CD8-positive, alpha-beta memory T cell (primary cell): Measurements from ENCODE around the gene SPDYC. TPM values are rescaled to one million over a fixed set of nuclear protein-coding genes. Genes with fewer than 3 reads are reported as not detected.

Experiments
- CTCF ChIA-PET: fragments of 350-600 bp; sonication (Branson Sonifier 250); formaldehyde crosslinking; loops from one replicate; lab custom pipeline; 2021; ENCODE audit warnings: antibody characterized with exemption; lab: Charles Lee
- POLR2A ChIA-PET: fragments of 350-600 bp; sonication (Branson Sonifier 250); formaldehyde crosslinking; loops from one replicate; lab custom pipeline; 2021; ENCODE audit warnings: antibody characterized with exemption; lab: Charles Lee
- DNase-seq, 5 donors: peaks; one replicate each; pipeline versions ENCODE4 v3.0.0 to v3.0.0-alpha.2; 2020 to 2022; ENCODE audit warnings: mixed read lengths in 1 of 5
- H3K27ac ChIP-seq: one replicate; pipeline ENCODE4 v1.7.0; 2013; ENCODE audit warnings: low read depth, mild to moderate bottlenecking, low read length, moderate library complexity
- H3K27me3 ChIP-seq: 2 replicates; pipeline ENCODE4 v1.7.0; 2013; ENCODE audit warnings: low read length, mild to moderate bottlenecking; ENCODE audit not compliant: insufficient read depth, poor library complexity, severe bottlenecking
- H3K36me3 ChIP-seq: 2 replicates; pipeline ENCODE4 v1.7.0; 2013; ENCODE audit warnings: mild to moderate bottlenecking, low read length, moderate library complexity; ENCODE audit not compliant: insufficient read depth
- H3K4me1 ChIP-seq: 2 replicates; pipeline ENCODE4 v1.7.0; 2013; ENCODE audit warnings: mild to moderate bottlenecking, low read length, moderate library complexity; ENCODE audit not compliant: insufficient read depth
- H3K4me3 ChIP-seq: 2 replicates; pipeline ENCODE4 v1.7.0; 2013; ENCODE audit warnings: mild to moderate bottlenecking, low read length
- H3K9me3 ChIP-seq: 2 replicates; pipeline ENCODE4 v1.7.0; 2013; ENCODE audit warnings: mild to moderate bottlenecking, low read length
- H3K27ac Mint-ChIP-seq, 8 donors: one replicate each; pipeline ENCODE4 v1.8.0; 2020 to 2021; ENCODE audit warnings: mixed read lengths in 8 of 8, mild to moderate bottlenecking in 6 of 8, inconsistent platforms in 3 of 8, moderate library complexity in 3 of 8
- H3K27me3 Mint-ChIP-seq, 2 donors: one replicate each; pipeline ENCODE4 v1.8.0; 2020 to 2021; ENCODE audit warnings: mixed read lengths in 2 of 2, mild to moderate bottlenecking in 1 of 2, moderate library complexity in 1 of 2
- H3K36me3 Mint-ChIP-seq, 3 donors: one replicate each; pipeline ENCODE4 v1.8.0; 2020 to 2021; ENCODE audit warnings: mixed read lengths in 3 of 3, inconsistent platforms in 1 of 3, mild to moderate bottlenecking in 1 of 3
- H3K4me1 Mint-ChIP-seq, 3 donors: one replicate each; pipeline ENCODE4 v1.8.0; 2020 to 2021; ENCODE audit warnings: mixed read lengths in 3 of 3, inconsistent platforms in 1 of 3, mild to moderate bottlenecking in 1 of 3
- H3K4me3 Mint-ChIP-seq, 7 donors: one replicate each; pipeline ENCODE4 v1.8.0; 2020 to 2021; ENCODE audit warnings: mixed read lengths in 7 of 7, mild to moderate bottlenecking in 6 of 7, moderate library complexity in 4 of 7, inconsistent platforms in 2 of 7
- H3K9me3 Mint-ChIP-seq, 5 donors: one replicate each; pipeline ENCODE4 v1.8.0; 2020 to 2022; ENCODE audit warnings: mixed read lengths in 5 of 5, mild to moderate bottlenecking in 3 of 5, moderate library complexity in 2 of 5, inconsistent platforms in 1 of 5
- polyA plus RNA-seq: library from polyadenylated mRNA; unstranded; fragments of 300-500 nt; fragmentation: Illumina TruSeq; gene quantifications from one replicate; pipeline ENCODE4 v1.2.3, GENCODE V29; 2021
- total RNA-seq, 2 experiments: library from RNA; stranded (reverse); gene quantifications; one replicate each; pipeline ENCODE4 v1.2.3, GENCODE V29; 2021

SPDYC gene
- total and polyA plus RNA-seq, 3 experiments from 2014 or later: not detected

GRCh38 chr11:65210748-65211147 lies 40.7 kb downstream of the SPDYC start:
- Mint-ChIP-seq H3K4me1 (peaks cover 20 to 33% (median 27%) of the 10 kb centered on the region in 3 donors), H3K9me3 (no peaks in the 10 kb centered on the region), H3K36me3 (peaks cover 0 to 56% (median 2%) of the 10 kb centered on the region in 3 donors), H3K4me3 (no peak overlapping the region), H3K27me3 (no peaks in the 10 kb centered on the region), H3K27ac (peak overlapping the region in 1 of 8 donors; percentile 27)
- CTCF ChIA-PET: interaction anchor here (0.7 to 1.2 kb wide), 2 partner anchors 15 to 106 kb away, joined by 3 read pairs; no protein-coding TSS in a partner anchor
- Histone ChIP-seq H3K36me3 (peaks cover 19% of the 10 kb centered on the region), H3K4me3 (no peak overlapping the region), H3K4me1 (peaks cover 14% of the 10 kb centered on the region), H3K9me3 (no peaks in the 10 kb centered on the region), H3K27ac (no peak overlapping the region), H3K27me3 (no peaks in the 10 kb centered on the region)
- no peak for DNase-seq
- POLR2A ChIA-PET: no interaction called here

GRCh38 chr11:65211293-65212105 lies 41.5 kb downstream of the SPDYC start:
- H3K27ac Mint-ChIP-seq: peak overlapping the region in 1 of 8 donors; percentile 92
- H3K9me3 Mint-ChIP-seq: no peaks in the 10 kb centered on the region
- Histone ChIP-seq H3K36me3 (peaks cover 11% of the 10 kb centered on the region), H3K4me3 (no peak overlapping the region), H3K4me1 (peaks cover 14% of the 10 kb centered on the region), H3K9me3 (no peaks in the 10 kb centered on the region), H3K27me3 (no peaks in the 10 kb centered on the region), H3K27ac (no peak overlapping the region)
- H3K27me3 Mint-ChIP-seq: no peaks in the 10 kb centered on the region
- peaks cover 0 to 49% (median 2%) of the 10 kb centered on the region in 3 donors for H3K36me3 Mint-ChIP-seq
- ChIA-PET POLR2A (no interaction called here), CTCF (interaction anchor here (1.0 to 1.2 kb wide), 2 partner anchors 105 to 119 kb away, joined by 3 to 4 read pairs; no protein-coding TSS in a partner anchor)
- no peak for DNase-seq
- H3K4me3 Mint-ChIP-seq: no peak overlapping the region
- H3K4me1 Mint-ChIP-seq: peaks cover 20 to 33% (median 27%) of the 10 kb centered on the region in 3 donors

- ChIA-PET POLR2A (no interaction called here), CTCF (interaction anchor here (1.0 kb wide), 1 partner anchor 118 kb away, joined by 4 read pairs; no protein-coding TSS in a partner anchor)
- DNase-seq: no peak
- Mint-ChIP-seq H3K4me1 (peaks cover 20 to 33% (median 27%) of the 10 kb centered on the region in 3 donors), H3K36me3 (peaks cover 0 to 43% (median 0%) of the 10 kb centered on the region in 3 donors), H3K27ac (no peak overlapping the region), H3K27me3 (no peaks in the 10 kb centered on the region), H3K9me3 (no peaks in the 10 kb centered on the region), H3K4me3 (peak overlapping the region in 1 of 7 donors; percentile 55)
- no peaks in the 10 kb centered on the region for H3K9me3 ChIP-seq
- peaks cover 14% of the 10 kb centered on the region for H3K4me1 ChIP-seq
- H3K27ac ChIP-seq: no peak overlapping the region
- H3K4me3 ChIP-seq: no peak overlapping the region
- H3K36me3 ChIP-seq: peaks cover 7% of the 10 kb centered on the region
- H3K27me3 ChIP-seq: no peaks in the 10 kb centered on the region
Measured at GRCh38 chr11:65212226-65212801, 42.3 kb downstream of the SPDYC start.

GRCh38 chr11:65213322-65214211 lies 43.5 kb downstream of the SPDYC start:
- Mint-ChIP-seq H3K27me3 (no peaks in the 10 kb centered on the region), H3K4me3 (peak overlapping the region in 4 of 7 donors; percentile 4 to 65 (median 58)), H3K4me1 (peaks cover 20 to 33% (median 27%) of the 10 kb centered on the region in 3 donors), H3K36me3 (peaks cover 0 to 32% (median 0%) of the 10 kb centered on the region in 3 donors), H3K9me3 (no peaks in the 10 kb centered on the region), H3K27ac (peak overlapping the region in 6 of 8 donors; percentile 16 to 84 (median 72))
- H3K4me3 ChIP-seq: no peak overlapping the region
- H3K27me3 ChIP-seq: no peaks in the 10 kb centered on the region
- no peaks in the 10 kb centered on the region for H3K9me3 ChIP-seq
- DNase-seq: peak in 2 of 5 donors; percentile 17 to 58
- H3K36me3 ChIP-seq: peaks cover 7% of the 10 kb centered on the region
- H3K4me1 ChIP-seq: peaks cover 14% of the 10 kb centered on the region
- H3K27ac ChIP-seq: no peak overlapping the region
- ChIA-PET CTCF (interaction anchor here (1.1 kb wide), 1 partner anchor 9 kb away, joined by 3 read pairs; no protein-coding TSS in a partner anchor), POLR2A (no interaction called here)

- CTCF ChIA-PET: interaction anchor here (0.5 to 1.6 kb wide), 3 partner anchors 8 to 294 kb away, joined by 3 to 4 read pairs (median 3); partner anchors contain the start of gene CDC42EP2
- H3K4me3 ChIP-seq: no peak overlapping the region
- Mint-ChIP-seq H3K4me3 (peak overlapping the region in 5 of 7 donors; percentile 13 to 69 (median 27)), H3K27ac (peak overlapping the region in 3 of 8 donors; percentile 18 to 80 (median 28)), H3K36me3 (peaks cover 0 to 26% (median 0%) of the 10 kb centered on the region in 3 donors), H3K27me3 (peaks cover 0 to 1% of the 10 kb centered on the region in 2 donors), H3K4me1 (peaks cover 18 to 31% (median 25%) of the 10 kb centered on the region in 3 donors), H3K9me3 (no peaks in the 10 kb centered on the region)
- H3K4me1 ChIP-seq: peaks cover 14% of the 10 kb centered on the region
- no peaks in the 10 kb centered on the region for H3K27me3 ChIP-seq
- no peaks in the 10 kb centered on the region for H3K9me3 ChIP-seq
- DNase-seq: no peak
- peaks cover 6% of the 10 kb centered on the region for H3K36me3 ChIP-seq
- H3K27ac ChIP-seq: no peak overlapping the region
- POLR2A ChIA-PET: no interaction called here
Measured at GRCh38 chr11:65214212-65214845, 44.3 kb downstream of the SPDYC start.

- Mint-ChIP-seq H3K4me3 (no peak overlapping the region), H3K27ac (peak overlapping the region in 2 of 8 donors; percentile 51 to 91), H3K9me3 (no peaks in the 10 kb centered on the region), H3K27me3 (peaks cover 0 to 1% of the 10 kb centered on the region in 2 donors), H3K4me1 (peaks cover 23 to 40% (median 30%) of the 10 kb centered on the region in 3 donors), H3K36me3 (peaks cover 0 to 13% (median 0%) of the 10 kb centered on the region in 3 donors)
- Histone ChIP-seq H3K4me3 (no peak overlapping the region), H3K27me3 (no peaks in the 10 kb centered on the region), H3K27ac (no peak overlapping the region), H3K4me1 (peaks cover 17% of the 10 kb centered on the region), H3K9me3 (no peaks in the 10 kb centered on the region), H3K36me3 (peaks cover 2% of the 10 kb centered on the region)
- ChIA-PET CTCF (interaction anchor here (1.6 kb wide), 1 partner anchor 100 kb away, joined by 4 read pairs; the partner anchor contains the start of gene CDC42EP2), POLR2A (no interaction called here)
- DNase-seq: no peak
Measured at GRCh38 chr11:65215441-65216076, 45.5 kb downstream of the SPDYC start.

GRCh38 chr11:65216830-65217229 lies 46.8 kb downstream of the SPDYC start:
- Histone ChIP-seq H3K9me3 (no peaks in the 10 kb centered on the region), H3K4me3 (no peak overlapping the region), H3K27ac (no peak overlapping the region), H3K27me3 (no peaks in the 10 kb centered on the region), H3K4me1 (peaks cover 17% of the 10 kb centered on the region), H3K36me3 (no peaks in the 10 kb centered on the region)
- ChIA-PET POLR2A (no interaction called here), CTCF (no interaction called here)
- Mint-ChIP-seq H3K27me3 (peaks cover 0 to 1% of the 10 kb centered on the region in 2 donors), H3K27ac (no peak overlapping the region), H3K4me1 (peaks cover 23 to 40% (median 30%) of the 10 kb centered on the region in 3 donors), H3K9me3 (no peaks in the 10 kb centered on the region), H3K36me3 (peaks cover 0 to 3% (median 0%) of the 10 kb centered on the region in 3 donors), H3K4me3 (no peak overlapping the region)
- no peak for DNase-seq
